GM18507 (cell line): Measurements from ENCODE around the gene OLFML2A.
"Not testable (repeated sequence)": the region's sequence is repeated elsewhere in the genome, so short reads cannot be mapped to it uniquely, and the experiment has no call there.

Experiments
- DNase-seq: peaks from one replicate; pipeline ENCODE4 v3.0.0; 2011; ENCODE audit warnings: low read depth; ENCODE audit not compliant: insufficient read length; ENCODE audit errors: extremely low spot score
- FAIRE-seq: peaks from 2 replicates; lab custom pipeline; 2011; peaks lifted over from hg19 to GRCh38; lab: Jason Lieb, UNC

Gene OLFML2A

GRCh38 chr9:124776954-124777648 is at the start of gene OLFML2A:
Gene OLFML2A, plus strand, starts transcription at chr9:124777133. Its CDS starts 138 bp downstream, at chr9:124777271.
- DNase-seq: no peak
- no peak for FAIRE-seq

GRCh38 chr9:124730772-124731171 is 46.2 kb upstream of the OLFML2A start:
- FAIRE-seq (no peak), DNase-seq (no peak)

GRCh38 chr9:124733964-124734740 is 42.8 kb upstream of the OLFML2A start:
- FAIRE-seq: no peak
- DNase-seq: no peak

- not testable (repeated sequence) for DNase-seq, FAIRE-seq
Observed at GRCh38 chr9:124734741-124735083, 42.2 kb upstream of the OLFML2A start.

- DNase-seq (no peak), FAIRE-seq (no peak)
Observed at GRCh38 chr9:124735121-124735520, 41.8 kb upstream of the OLFML2A start.

GRCh38 chr9:124738075-124738474 is 38.9 kb upstream of the OLFML2A start:
- not testable (repeated sequence) for DNase-seq, FAIRE-seq

GRCh38 chr9:124739360-124739759 is 37.6 kb upstream of the OLFML2A start:
- FAIRE-seq (no peak), DNase-seq (no peak)

- FAIRE-seq (no peak), DNase-seq (no peak)
Observed at GRCh38 chr9:124741149-124741548, 35.8 kb upstream of the OLFML2A start.

- DNase-seq (no peak), FAIRE-seq (no peak)
Observed at GRCh38 chr9:124741662-124742061, 35.3 kb upstream of the OLFML2A start.

GRCh38 chr9:124742940-124743339 is 34.0 kb upstream of the OLFML2A start:
- DNase-seq: no peak
- no peak for FAIRE-seq

- FAIRE-seq: no peak
- no peak for DNase-seq
Observed at GRCh38 chr9:124743686-124744348, 33.1 kb upstream of the OLFML2A start.

- FAIRE-seq: no peak
- no peak for DNase-seq
Observed at GRCh38 chr9:124747065-124747464, 29.9 kb upstream of the OLFML2A start.

- no peak for FAIRE-seq
- no peak for DNase-seq
Observed at GRCh38 chr9:124749284-124749683, 27.6 kb upstream of the OLFML2A start.

GRCh38 chr9:124749781-124750180 is 27.2 kb upstream of the OLFML2A start:
- FAIRE-seq: no peak
- DNase-seq: no peak

GRCh38 chr9:124752967-124753366 is 24.0 kb upstream of the OLFML2A start:
- DNase-seq (no peak), FAIRE-seq (no peak)

GRCh38 chr9:124754289-124754688 is 22.6 kb upstream of the OLFML2A start:
- no peak for FAIRE-seq
- no peak for DNase-seq

- DNase-seq (no peak), FAIRE-seq (no peak)
Observed at GRCh38 chr9:124755061-124755460, 21.9 kb upstream of the OLFML2A start.

GRCh38 chr9:124756011-124756410 is 20.9 kb upstream of the OLFML2A start:
- no peak for DNase-seq
- FAIRE-seq: no peak

- FAIRE-seq (no peak), DNase-seq (no peak)
Observed at GRCh38 chr9:124757616-124758015, 19.3 kb upstream of the OLFML2A start.

- no peak for FAIRE-seq
Observed at GRCh38 chr9:124758061-124758460, 18.9 kb upstream of the OLFML2A start.

GRCh38 chr9:124758691-124759090 is 18.2 kb upstream of the OLFML2A start:
- no peak for DNase-seq
- FAIRE-seq: no peak

More at GRCh38 chr9:124758061-124758460, 18.9 kb upstream of the OLFML2A start:
- no peak for DNase-seq
